ENCODE measurements around the gene PPP1R16B.
A peak's percentile ranks its signal among the peaks of the same experiment; 100 is the strongest.
"Not testable (repeated sequence)": the region's sequence is repeated elsewhere in the genome, so short reads cannot be mapped to it uniquely, and the experiment has no call there.

The PPP1R16B gene

GRCh38 chr20:38945012-38945411 lies 139.5 kb downstream of the PPP1R16B start:
- H3K4me1 Mint-ChIP-seq = peaks cover 10% of the 10 kb centered on the region
- no peak for ATAC-seq
- H3K9me3 Mint-ChIP-seq = no peaks in the 10 kb centered on the region
- no peak overlapping the region for H3K4me3 Mint-ChIP-seq
- H3K27ac Mint-ChIP-seq = no peak overlapping the region
- no peak for DNase-seq (ENCODE audit: low spot score in 2 of 2)
- H3K36me3 Mint-ChIP-seq = peaks cover 70% of the 10 kb centered on the region

GRCh38 chr20:38946836-38947235 lies 141.3 kb downstream of the PPP1R16B start:
- H3K36me3 Mint-ChIP-seq = peaks cover 57% of the 10 kb centered on the region
- no peak for ATAC-seq
- no peak overlapping the region for H3K27ac Mint-ChIP-seq
- DNase-seq (ENCODE audit: low spot score in 2 of 2) = no peak
- no peaks in the 10 kb centered on the region for H3K4me1 Mint-ChIP-seq
- H3K4me3 Mint-ChIP-seq = no peak overlapping the region
- H3K9me3 Mint-ChIP-seq = no peaks in the 10 kb centered on the region

- no peaks in the 10 kb centered on the region for H3K4me1 Mint-ChIP-seq
- peaks cover 56% of the 10 kb centered on the region for H3K36me3 Mint-ChIP-seq
- DNase-seq (ENCODE audit: low spot score in 2 of 2) (no peak), ATAC-seq (no peak)
- no peak overlapping the region for H3K27ac Mint-ChIP-seq
- H3K9me3 Mint-ChIP-seq = no peaks in the 10 kb centered on the region
- H3K4me3 Mint-ChIP-seq = no peak overlapping the region
Observed at GRCh38 chr20:38947931-38948362, 142.4 kb downstream of the PPP1R16B start.

- H3K9me3 Mint-ChIP-seq = no peaks in the 10 kb centered on the region
- H3K4me1 Mint-ChIP-seq = no peaks in the 10 kb centered on the region
- DNase-seq (ENCODE audit: low spot score in 2 of 2) (no peak), ATAC-seq (no peak)
- no peak overlapping the region for H3K4me3 Mint-ChIP-seq
- H3K36me3 Mint-ChIP-seq = peaks cover 33% of the 10 kb centered on the region
- peak overlapping the region; percentile 45 for H3K27ac Mint-ChIP-seq
Observed at GRCh38 chr20:38950254-38950653, 144.8 kb downstream of the PPP1R16B start.

GRCh38 chr20:38951611-38952010 lies 146.1 kb downstream of the PPP1R16B start:
- Mint-ChIP-seq H3K36me3 (peaks cover 22% of the 10 kb centered on the region), H3K27ac (peak overlapping the region; percentile 56)
- no peak for ATAC-seq

GRCh38 chr20:38952153-38952552 lies 146.7 kb downstream of the PPP1R16B start:
- H3K36me3 Mint-ChIP-seq = peaks cover 21% of the 10 kb centered on the region
- H3K9me3 Mint-ChIP-seq = no peaks in the 10 kb centered on the region
- no peak for ATAC-seq
- no peak for DNase-seq (ENCODE audit: low spot score in 2 of 2)
- no peak overlapping the region for H3K4me3 Mint-ChIP-seq
- peak overlapping the region; percentile 56 for H3K27ac Mint-ChIP-seq
- no peaks in the 10 kb centered on the region for H3K4me1 Mint-ChIP-seq

More at GRCh38 chr20:38951611-38952010, 146.1 kb downstream of the PPP1R16B start:
- Mint-ChIP-seq H3K4me3 (no peak overlapping the region), H3K9me3 (no peaks in the 10 kb centered on the region), H3K4me1 (no peaks in the 10 kb centered on the region)
- DNase-seq (ENCODE audit: low spot score in 2 of 2) = no peak

GRCh38 chr20:38953630-38954340 lies 148.3 kb downstream of the PPP1R16B start:
- H3K4me3 Mint-ChIP-seq = no peak overlapping the region
- H3K36me3 Mint-ChIP-seq = peaks cover 21% of the 10 kb centered on the region
- H3K4me1 Mint-ChIP-seq = no peaks in the 10 kb centered on the region
- no peaks in the 10 kb centered on the region for H3K9me3 Mint-ChIP-seq
- no peak for DNase-seq (ENCODE audit: low spot score in 2 of 2)
- H3K27ac Mint-ChIP-seq = peak overlapping the region; percentile 40
- ATAC-seq = no peak

GRCh38 chr20:38957235-38957876 lies 151.9 kb downstream of the PPP1R16B start:
- H3K4me1 Mint-ChIP-seq = peaks cover 12% of the 10 kb centered on the region
- DNase-seq (ENCODE audit: low spot score in 2 of 2) (peak in 1 of 2 donors; percentile 33), ATAC-seq (no peak)
- H3K4me3 Mint-ChIP-seq = no peak overlapping the region
- peaks cover 15% of the 10 kb centered on the region for H3K36me3 Mint-ChIP-seq
- peaks cover 5% of the 10 kb centered on the region for H3K9me3 Mint-ChIP-seq
- H3K27ac Mint-ChIP-seq = no peak overlapping the region

- no peak for ATAC-seq
- Mint-ChIP-seq H3K9me3 (peaks cover 5% of the 10 kb centered on the region), H3K4me3 (no peak overlapping the region), H3K36me3 (peaks cover 17% of the 10 kb centered on the region), H3K27ac (no peak overlapping the region), H3K4me1 (peaks cover 16% of the 10 kb centered on the region)
- DNase-seq (ENCODE audit: low spot score in 2 of 2) = no peak
Observed at GRCh38 chr20:38957915-38958485, 152.5 kb downstream of the PPP1R16B start.

- ATAC-seq, H3K27ac Mint-ChIP-seq, H3K9me3 Mint-ChIP-seq, H3K4me3 Mint-ChIP-seq: not testable (repeated sequence)
- peak in 1 of 2 donors; percentile 37 for DNase-seq (ENCODE audit: low spot score in 2 of 2)
- H3K4me1 Mint-ChIP-seq = peaks cover 30% of the 10 kb centered on the region
- peaks cover 25% of the 10 kb centered on the region for H3K36me3 Mint-ChIP-seq
Observed at GRCh38 chr20:38960187-38960687, 154.7 kb downstream of the PPP1R16B start.

- ATAC-seq (no peak), DNase-seq (ENCODE audit: low spot score in 2 of 2) (peak in 1 of 2 donors; percentile 42)
- H3K4me3 Mint-ChIP-seq = peak overlapping the region; percentile 90
- peaks cover 30% of the 10 kb centered on the region for H3K4me1 Mint-ChIP-seq
- peaks cover 5% of the 10 kb centered on the region for H3K9me3 Mint-ChIP-seq
- peaks cover 25% of the 10 kb centered on the region for H3K36me3 Mint-ChIP-seq
- peak overlapping the region; percentile 98 for H3K27ac Mint-ChIP-seq
Observed at GRCh38 chr20:38961530-38962043, 156.1 kb downstream of the PPP1R16B start.

- ATAC-seq = peak; percentile 99
- Mint-ChIP-seq H3K9me3 (peaks cover 5% of the 10 kb centered on the region), H3K36me3 (peaks cover 25% of the 10 kb centered on the region), H3K4me1 (peaks cover 30% of the 10 kb centered on the region), H3K27ac (peak within 1 kb of the TSS; percentile 98), H3K4me3 (peak within 1 kb of the TSS; percentile 90)
- peak; percentile 94 to 99 for DNase-seq (ENCODE audit: low spot score in 2 of 2)
Observed at GRCh38 chr20:38962044-38962927, 156.8 kb downstream of the PPP1R16B start, which contains the start of gene DHX35. TSS of gene DHX35 (plus strand) at chr20:38962344. CDS start at chr20:38962368, 24 bp downstream.

- no peak for ATAC-seq
- Mint-ChIP-seq H3K9me3 (peaks cover 5% of the 10 kb centered on the region), H3K4me3 (peak overlapping the region; percentile 90), H3K36me3 (peaks cover 25% of the 10 kb centered on the region), H3K4me1 (peaks cover 30% of the 10 kb centered on the region), H3K27ac (peak overlapping the region; percentile 98)
- DNase-seq (ENCODE audit: low spot score in 2 of 2) = no peak
Observed at GRCh38 chr20:38962928-38963401, 157.5 kb downstream of the PPP1R16B start.

GRCh38 chr20:38963745-38964144 lies 158.2 kb downstream of the PPP1R16B start:
- peaks cover 5% of the 10 kb centered on the region for H3K9me3 Mint-ChIP-seq
- H3K27ac Mint-ChIP-seq = no peak overlapping the region
- ATAC-seq (no peak), DNase-seq (ENCODE audit: low spot score in 2 of 2) (no peak)
- H3K36me3 Mint-ChIP-seq = peaks cover 28% of the 10 kb centered on the region
- no peak overlapping the region for H3K4me3 Mint-ChIP-seq
- H3K4me1 Mint-ChIP-seq = peaks cover 30% of the 10 kb centered on the region

Data from stimulated activated effector memory CD8-positive, alpha-beta T cell treated with anti-CD3 and anti-CD28 coated beads, Interleukin-12 subunit alpha, Interleukin-12 subunit beta, amount 100 ng/mL, for 72 hours (primary cell).